Tibial artery (tissue), 4 donors: ENCODE measurements around the gene CELSR1.

Source experiments
- DNase-seq, 2 donors: peaks; one replicate each; pipeline ENCODE4 v3.0.0-alpha.2; 2019
- H3K27ac ChIP-seq, 2 donors: fragments of 200-600 bp; sonication (generic) in 1 of 2; 1 replicate in 1 of 2; 2 replicates in 1 of 2; pipeline ENCODE4 v1.5.1; 2018 to 2019; ENCODE audit warnings: mild to moderate bottlenecking in 1 of 2
- H3K27me3 ChIP-seq, 2 donors: fragments of 200-600 bp; sonication (generic) in 1 of 2; one replicate each; pipeline versions ENCODE4 v1.5.1 to v1.6.0; 2016 to 2019
- H3K36me3 ChIP-seq, 3 donors: fragments of 200-600 bp; sonication (generic) in 2 of 3; one replicate each; pipeline ENCODE4 v1.5.1; 2016 to 2019; ENCODE audit warnings: mild to moderate bottlenecking in 2 of 3
- H3K4me1 ChIP-seq, 4 donors: fragments of 200-600 bp; sonication (generic) in 2 of 4; 1 replicate in 3 of 4; 2 replicates in 1 of 4; pipeline ENCODE4 v1.5.1; 2016 to 2019
- H3K4me3 ChIP-seq, 2 donors: fragments of 200-600 bp; sonication (generic) in 1 of 2; 1 replicate in 1 of 2; 2 replicates in 1 of 2; pipeline ENCODE4 v1.5.1; 2018 to 2019; ENCODE audit warnings: mild to moderate bottlenecking in 2 of 2
- H3K9me3 ChIP-seq, 3 donors: fragments of 200-600 bp; sonication (generic) in 1 of 3; one replicate each; pipeline ENCODE4 v1.5.1; 2016 to 2019
- intact Hi-C: fragments of 100-400 bp; cut with DNase I; formaldehyde crosslinking; loops from one replicate; pipeline ENCODE4 v1.15.0; 2023; ENCODE audit warnings: low total_unique reads
- TF ChIP-seq, protein P1 (sequence below), 2 experiments: fragments of 200-600 bp in 1 of 2; fragments of 450-650 bp in 1 of 2; IDR thresholded peaks; one replicate each; pipeline ENCODE4 v1.5.1; 2017 to 2019; ENCODE audit warnings: antibody characterized with exemption in 2 of 2, mild to moderate bottlenecking in 1 of 2, moderate library complexity in 1 of 2

CELSR1 gene

GRCh38 chr22:46459347-46460065, 77.9 kb downstream of the CELSR1 start:
- Histone ChIP-seq H3K4me1 (no peaks in the 10 kb centered on the region), H3K9me3 (no peaks in the 10 kb centered on the region), H3K36me3 (no peaks in the 10 kb centered on the region), H3K4me3 (no peak overlapping the region), H3K27me3 (peaks cover 0 to 36% of the 10 kb centered on the region in 2 donors), H3K27ac (no peak overlapping the region)
- TF ChIP-seq, protein P1, sequence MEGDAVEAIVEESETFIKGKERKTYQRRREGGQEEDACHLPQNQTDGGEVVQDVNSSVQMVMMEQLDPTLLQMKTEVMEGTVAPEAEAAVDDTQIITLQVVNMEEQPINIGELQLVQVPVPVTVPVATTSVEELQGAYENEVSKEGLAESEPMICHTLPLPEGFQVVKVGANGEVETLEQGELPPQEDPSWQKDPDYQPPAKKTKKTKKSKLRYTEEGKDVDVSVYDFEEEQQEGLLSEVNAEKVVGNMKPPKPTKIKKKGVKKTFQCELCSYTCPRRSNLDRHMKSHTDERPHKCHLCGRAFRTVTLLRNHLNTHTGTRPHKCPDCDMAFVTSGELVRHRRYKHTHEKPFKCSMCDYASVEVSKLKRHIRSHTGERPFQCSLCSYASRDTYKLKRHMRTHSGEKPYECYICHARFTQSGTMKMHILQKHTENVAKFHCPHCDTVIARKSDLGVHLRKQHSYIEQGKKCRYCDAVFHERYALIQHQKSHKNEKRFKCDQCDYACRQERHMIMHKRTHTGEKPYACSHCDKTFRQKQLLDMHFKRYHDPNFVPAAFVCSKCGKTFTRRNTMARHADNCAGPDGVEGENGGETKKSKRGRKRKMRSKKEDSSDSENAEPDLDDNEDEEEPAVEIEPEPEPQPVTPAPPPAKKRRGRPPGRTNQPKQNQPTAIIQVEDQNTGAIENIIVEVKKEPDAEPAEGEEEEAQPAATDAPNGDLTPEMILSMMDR (IDR thresholded peaks at IDR 0.05) = no peak
- intact Hi-C loops = no loop called here
- no peak for DNase-seq

- Histone ChIP-seq H3K4me1 (no peaks in the 10 kb centered on the region), H3K27me3 (peaks cover 0 to 35% of the 10 kb centered on the region in 2 donors), H3K27ac (no peak overlapping the region), H3K36me3 (no peaks in the 10 kb centered on the region), H3K9me3 (no peaks in the 10 kb centered on the region), H3K4me3 (no peak overlapping the region)
- DNase-seq = no peak
- intact Hi-C loops = no loop called here
- TF ChIP-seq, protein P1 (IDR thresholded peaks at IDR 0.05) = no peak
Observed at GRCh38 chr22:46458525-46458924, 78.9 kb downstream of the CELSR1 start.

DNA sequence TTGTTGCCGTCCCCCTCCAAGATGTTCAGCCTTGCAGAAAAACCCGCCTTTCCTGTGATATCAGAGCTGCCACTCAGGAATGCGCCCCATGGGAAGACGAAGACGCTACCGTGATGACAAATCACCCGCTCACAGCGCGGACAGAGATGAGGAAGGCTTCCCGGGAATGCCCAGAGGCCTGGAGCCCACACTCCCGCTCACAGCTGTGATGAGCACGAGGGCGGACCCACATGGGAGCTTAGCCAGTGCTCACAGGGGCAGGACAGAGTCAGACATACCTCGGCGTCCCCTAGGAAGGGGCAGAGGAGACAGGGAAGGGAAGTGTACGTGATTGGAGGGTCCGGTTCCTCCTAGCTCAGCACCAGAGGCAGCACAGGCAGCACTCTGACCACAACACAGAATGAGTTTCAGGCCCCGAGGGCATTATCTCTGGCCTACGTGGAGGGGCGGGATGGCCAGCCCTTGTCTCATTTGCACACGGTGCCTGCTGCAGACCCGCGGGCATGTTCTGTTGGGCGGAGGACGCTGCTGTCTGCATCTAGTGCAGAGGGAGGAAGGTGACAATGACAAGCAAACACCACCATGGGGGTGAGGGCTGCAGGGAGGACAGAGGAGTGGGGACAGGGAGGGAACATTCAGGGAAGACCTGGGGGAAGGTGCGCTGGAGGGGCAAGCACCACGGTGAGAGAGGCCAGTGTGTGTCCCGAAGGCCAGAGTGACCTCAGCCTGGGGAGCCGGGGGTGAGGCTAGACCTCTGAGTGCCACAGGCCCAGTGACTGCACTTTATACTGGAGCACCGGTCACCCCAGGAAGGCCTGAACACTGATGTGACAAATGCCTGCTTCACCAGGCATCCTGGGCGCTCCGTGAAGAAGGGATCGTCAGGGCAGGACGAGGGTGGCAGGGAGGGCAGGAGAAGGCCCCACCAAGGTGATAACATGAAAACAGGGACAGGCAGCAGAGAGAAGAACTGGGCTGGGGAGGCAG, 79.6 kb downstream of the CELSR1 start:
- Histone ChIP-seq H3K27me3 (peaks cover 0 to 42% of the 10 kb centered on the region in 2 donors), H3K27ac (no peak overlapping the region), H3K4me1 (no peaks in the 10 kb centered on the region), H3K9me3 (no peaks in the 10 kb centered on the region), H3K36me3 (no peaks in the 10 kb centered on the region), H3K4me3 (no peak overlapping the region)
- intact Hi-C loops = no loop called here
- TF ChIP-seq, protein P1 (IDR thresholded peaks at IDR 0.05) = no peak
- no peak for DNase-seq

DNA sequence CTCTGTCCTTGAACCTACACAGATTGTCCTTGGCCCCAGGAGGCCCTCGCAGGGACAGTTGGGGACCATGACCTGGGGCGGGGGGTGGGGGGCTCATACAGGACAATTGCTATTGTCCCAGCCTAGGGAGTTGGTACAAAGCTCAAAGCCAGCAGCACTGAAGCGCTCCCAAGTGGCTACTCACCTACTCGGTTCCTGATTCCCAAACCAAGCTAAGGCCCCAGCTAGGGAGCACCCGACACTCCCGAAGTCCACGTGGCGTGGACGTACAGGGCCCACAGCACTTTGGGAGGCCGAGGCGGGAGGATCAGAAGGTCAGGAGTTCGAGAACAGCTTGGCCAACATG, 80.6 kb downstream of the CELSR1 start:
- H3K4me3 ChIP-seq = no peak overlapping the region
- peaks cover 0 to 48% of the 10 kb centered on the region in 2 donors for H3K27me3 ChIP-seq
- DNase-seq = no peak
- intact Hi-C loops = no loop called here
- H3K27ac ChIP-seq = no peak overlapping the region
- H3K36me3 ChIP-seq = no peaks in the 10 kb centered on the region
- TF ChIP-seq, protein P1 (IDR thresholded peaks at IDR 0.05) = no peak
- no peaks in the 10 kb centered on the region for H3K4me1 ChIP-seq
- no peaks in the 10 kb centered on the region for H3K9me3 ChIP-seq

DNA sequence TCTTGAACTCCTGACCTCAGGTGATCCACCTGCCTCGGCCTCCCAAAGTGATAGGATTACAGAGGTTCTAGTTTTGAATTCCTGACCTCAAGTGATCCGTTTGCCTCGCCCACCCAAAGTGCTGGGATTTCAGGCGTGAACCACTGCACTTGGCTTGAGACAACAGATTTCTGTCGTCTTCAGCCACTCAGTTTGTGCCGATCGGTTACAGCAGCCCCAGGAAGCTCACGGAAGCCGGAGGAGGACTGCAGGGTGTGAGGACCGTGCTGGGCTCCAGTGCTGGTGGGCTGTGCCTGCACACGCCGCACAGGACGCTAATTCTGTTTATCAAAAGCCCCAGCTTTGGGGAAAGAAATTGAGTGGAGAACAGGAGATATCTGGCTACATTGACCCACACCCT, 82.0 kb downstream of the CELSR1 start:
- no peaks in the 10 kb centered on the region for H3K9me3 ChIP-seq
- intact Hi-C loops = no loop called here
- no peaks in the 10 kb centered on the region for H3K4me1 ChIP-seq
- no peak overlapping the region for H3K27ac ChIP-seq
- H3K36me3 ChIP-seq = no peaks in the 10 kb centered on the region
- no peak for DNase-seq
- H3K27me3 ChIP-seq = peaks cover 0 to 48% of the 10 kb centered on the region in 2 donors
- H3K4me3 ChIP-seq = no peak overlapping the region
- TF ChIP-seq, protein P1 (IDR thresholded peaks at IDR 0.05) = no peak
